GM12878 (cell line): ENCODE measurements around the gene GRIK3.

Experiments
- CHD2 ChIP-seq: IDR thresholded peaks from 2 replicates; pipeline ENCODE4 v1.6.1; 2011; ENCODE audit warnings: low read depth, low read length, improper control_type of control experiment, borderline replicate concordance
- GABPA ChIP-seq: IDR thresholded peaks from 2 replicates; pipeline ENCODE4 v1.6.1; 2014; ENCODE audit warnings: antibody characterized with exemption, low read depth, mild to moderate bottlenecking, inconsistent platforms
- MXI1 ChIP-seq: fragments of 150-350 bp; IDR thresholded peaks from 2 replicates; pipeline ENCODE4 v1.6.1; 2011; ENCODE audit warnings: low read depth, mild to moderate bottlenecking, inconsistent platforms, low read length, improper control_type of control experiment

- no peak for TF ChIP-seq GABPA
- no peak for TF ChIP-seq CHD2
- no peak for TF ChIP-seq MXI1
Observed at GRCh38 chr1:36796106-36796590, 238.2 kb downstream of the GRIK3 start.
